Psoas muscle (tissue), 8 donors: Measurements from ENCODE around the gene SLC22A12. TPM values are rescaled to one million over a fixed set of nuclear protein-coding genes. Genes with fewer than 3 reads are reported as not detected.

ENCODE experiments used
- ATAC-seq, 4 donors: fragments of 200-7000 bp; cut with Tn5 transposase; one replicate each; pipeline ENCODE4 v1.9.1; 2020; ENCODE audit warnings: moderate library complexity in 3 of 4, mild to moderate bottlenecking in 2 of 4
- DNase-seq, 2 donors: peaks; one replicate each; pipeline ENCODE4 v3.0.0-alpha.2; 2020
- H3K27ac ChIP-seq: fragments of 200-600 bp; one replicate; pipeline ENCODE4 v1.8.0; 2022
- H3K27me3 ChIP-seq, 3 donors: fragments of 200-600 bp in 1 of 3; one replicate each; pipeline versions ENCODE4 v1.6.1 to v1.8.0; 2013 to 2022; ENCODE audit warnings: low read length in 2 of 3, mild to moderate bottlenecking in 2 of 3, moderate library complexity in 1 of 3; ENCODE audit not compliant: insufficient read depth in 3 of 3
- H3K36me3 ChIP-seq, 2 donors: fragments of 200-600 bp in 1 of 2; one replicate each; pipeline versions ENCODE4 v1.6.1 to v1.8.0; 2013 to 2022; ENCODE audit warnings: low read depth in 1 of 2, mild to moderate bottlenecking in 1 of 2, moderate library complexity in 1 of 2; ENCODE audit not compliant: insufficient read depth in 1 of 2
- H3K4me1 ChIP-seq: fragments of 200-600 bp; one replicate; pipeline ENCODE4 v1.8.0; 2022
- H3K4me3 ChIP-seq: fragments of 200-600 bp; one replicate; pipeline ENCODE4 v1.8.0; 2022; ENCODE audit warnings: mild to moderate bottlenecking
- H3K9me3 ChIP-seq: fragments of 200-600 bp; one replicate; pipeline ENCODE4 v1.8.0; 2022
- CTCF ChIP-seq: fragments of 200-600 bp; IDR thresholded peaks from one replicate; pipeline ENCODE4 v1.8.0; 2022; ENCODE audit warnings: antibody characterized with exemption
- WGBS, 3 donors: extraction: QIAGEN DNeasy Blood & Tissue Kit; methylation state at CpG; one replicate each; pipeline versions ENCODE4 v1.1.6 to v1.1.7; 2013; 5-methylcytosine and 5-hydroxymethylcytosine counted together
- intact Hi-C, 2 donors: fragments of 100-400 bp; cut with DNase I; formaldehyde crosslinking; loops; one replicate each; pipeline versions ENCODE4 v1.11.0 to v1.14.2; 2022
- polyA plus RNA-seq, 3 donors: library from polyadenylated mRNA; stranded (reverse); fragments of 200-250 nt; gene quantifications; one replicate each; pipeline ENCODE4 v1.2.3, GENCODE V29; 2013
- total RNA-seq, 4 donors: library from RNA; stranded (reverse); fragmentation: NEBNext Ultra II Directional in 2 of 4; extraction: Animal tissue kit (Norgen Biotek cat#: 25700) in 2 of 4; gene quantifications; one replicate each; pipeline versions ENCODE4 v1.2.1 to v1.2.4, GENCODE V29; 2021 to 2023
- donor health status: healthy with polysubstance abuse.
- donor health status: DM: no; HTN: no; CAD: no; lungs with moderate emphysema.
- donor health status: Bipolar disorder and iron deficiency.
- donor health status: healthy.
- donor health status: DM: yes; HTN: yes; CAD: no.
- donor health status: DM: no; HTN: no; CAD: no.
- donor health status: DM: no; HTN: no; CAD: no.
- donor health status: DM: yes; HTN: yes; CAD: no.

SLC22A12 gene
- total and polyA plus RNA-seq, 7 donors = not detected

GRCh38 chr11:64608046-64608445, 17.0 kb downstream of the SLC22A12 start:
- TF ChIP-seq CTCF = no peak
- intact Hi-C loops = no loop called here
- ATAC-seq = peak in 2 of 4 donors; percentile 53
- Histone ChIP-seq H3K27ac (no peak overlapping the region), H3K36me3 (no peaks in the 10 kb centered on the region), H3K9me3 (no peaks in the 10 kb centered on the region), H3K4me1 (no peaks in the 10 kb centered on the region), H3K4me3 (peak overlapping the region; percentile 25), H3K27me3 (peaks cover 0 to 20% (median 4%) of the 10 kb centered on the region in 3 donors)
- no peak for DNase-seq
- WGBS, 3 donors = 30 to 37% (median 37%) methylated on average over 18 of the region's 18 CpGs

DNA sequence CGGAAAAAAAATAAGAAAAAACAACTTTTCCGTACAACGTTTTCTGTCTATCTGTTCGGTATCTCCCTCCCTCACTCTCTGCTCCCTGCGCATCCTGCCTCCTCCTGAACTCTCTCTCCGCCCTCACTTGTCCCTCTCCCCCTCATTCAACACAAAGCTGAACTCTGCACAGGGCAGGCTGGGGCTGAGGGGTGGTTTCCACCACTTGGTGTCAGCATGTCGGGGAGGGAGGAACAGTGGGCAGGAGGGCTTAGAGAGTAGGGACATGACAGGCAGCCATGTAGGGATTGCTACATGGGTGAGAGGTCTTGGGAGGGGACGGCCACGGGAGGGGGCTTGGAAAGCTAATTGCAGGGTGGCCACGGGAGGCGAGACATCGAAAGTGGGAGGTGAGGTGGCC, 17.6 kb downstream of the SLC22A12 start:
- no peak for ATAC-seq
- peaks cover 0 to 18% (median 4%) of the 10 kb centered on the region in 3 donors for H3K27me3 ChIP-seq
- no peak for TF ChIP-seq CTCF
- H3K4me3 ChIP-seq = no peak overlapping the region
- H3K27ac ChIP-seq = no peak overlapping the region
- 60 to 67% (median 66%) methylated on average over 12 of the region's 12 CpGs for WGBS, 3 donors
- H3K36me3 ChIP-seq = no peaks in the 10 kb centered on the region
- intact Hi-C loops = no loop called here
- no peaks in the 10 kb centered on the region for H3K9me3 ChIP-seq
- DNase-seq = no peak
- H3K4me1 ChIP-seq = no peaks in the 10 kb centered on the region

DNA sequence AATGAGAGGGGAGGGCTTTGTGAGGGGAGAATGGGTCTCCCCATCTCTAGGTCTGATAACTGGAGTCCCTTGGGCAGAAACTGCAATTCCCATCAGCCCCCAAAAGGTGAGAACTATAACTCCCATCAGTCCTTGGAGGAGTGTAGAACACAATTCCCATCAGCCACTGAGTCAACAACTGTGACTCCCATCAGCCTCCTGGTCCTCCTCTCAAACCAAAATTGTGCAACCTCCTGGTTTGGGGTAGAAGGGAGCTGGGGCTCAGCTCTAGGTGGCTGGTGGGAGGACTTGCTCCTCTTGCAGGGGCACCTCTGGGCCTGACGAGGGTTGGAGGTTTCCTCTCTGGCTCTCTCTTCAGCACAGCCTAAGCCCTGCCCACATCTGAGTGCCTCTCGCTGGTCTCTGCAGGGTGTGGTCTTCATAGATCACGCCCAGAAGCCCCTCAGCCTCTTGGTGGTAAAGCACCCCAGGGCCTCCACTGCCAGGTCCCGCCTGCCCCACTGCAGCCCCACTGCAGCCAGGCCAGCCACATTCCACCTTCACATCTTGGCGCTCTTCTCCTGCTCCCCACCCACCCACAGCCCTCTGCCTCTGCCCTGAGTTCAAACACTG, 18.5 kb downstream of the SLC22A12 start:
- WGBS, 3 donors = 69 to 90% (median 86%) methylated on average over 5 of the region's 5 CpGs
- DNase-seq (no peak), ATAC-seq (no peak)
- intact Hi-C loops = no loop called here
- no peaks in the 10 kb centered on the region for H3K4me1 ChIP-seq
- no peaks in the 10 kb centered on the region for H3K36me3 ChIP-seq
- no peak for TF ChIP-seq CTCF
- H3K9me3 ChIP-seq = no peaks in the 10 kb centered on the region
- H3K27me3 ChIP-seq = peaks cover 0 to 11% (median 4%) of the 10 kb centered on the region in 3 donors
- no peak overlapping the region for H3K4me3 ChIP-seq
- H3K27ac ChIP-seq = no peak overlapping the region

DNA sequence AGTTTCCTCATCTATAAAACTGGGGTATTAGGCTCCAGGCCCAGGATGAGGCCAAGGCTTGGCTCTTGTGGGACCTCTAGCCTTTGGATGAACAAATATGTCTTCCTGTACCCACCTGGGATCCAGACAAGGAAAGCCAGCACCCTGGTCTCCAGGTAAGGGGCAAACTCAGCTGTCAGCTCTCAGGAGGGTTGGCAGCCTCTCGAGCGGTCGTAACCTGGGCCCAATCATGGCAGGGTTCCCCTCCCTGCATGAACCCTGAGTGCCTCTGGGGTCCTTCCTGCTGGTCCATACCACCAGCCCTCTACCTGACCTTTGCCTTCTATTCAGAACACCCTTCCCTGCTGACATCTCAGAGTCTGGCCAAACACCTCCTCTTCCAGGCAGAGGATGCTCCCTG, 19.6 kb downstream of the SLC22A12 start:
- no peak for DNase-seq
- ATAC-seq = no peak
- Histone ChIP-seq H3K27ac (no peak overlapping the region), H3K36me3 (no peaks in the 10 kb centered on the region), H3K9me3 (no peaks in the 10 kb centered on the region), H3K27me3 (peaks cover 0 to 11% (median 4%) of the 10 kb centered on the region in 3 donors), H3K4me1 (no peaks in the 10 kb centered on the region), H3K4me3 (no peak overlapping the region)
- 92 to 100% (median 94%) methylated on average over 3 of the region's 3 CpGs for WGBS, 3 donors
- no peak for TF ChIP-seq CTCF
- intact Hi-C loops = no loop called here

DNA sequence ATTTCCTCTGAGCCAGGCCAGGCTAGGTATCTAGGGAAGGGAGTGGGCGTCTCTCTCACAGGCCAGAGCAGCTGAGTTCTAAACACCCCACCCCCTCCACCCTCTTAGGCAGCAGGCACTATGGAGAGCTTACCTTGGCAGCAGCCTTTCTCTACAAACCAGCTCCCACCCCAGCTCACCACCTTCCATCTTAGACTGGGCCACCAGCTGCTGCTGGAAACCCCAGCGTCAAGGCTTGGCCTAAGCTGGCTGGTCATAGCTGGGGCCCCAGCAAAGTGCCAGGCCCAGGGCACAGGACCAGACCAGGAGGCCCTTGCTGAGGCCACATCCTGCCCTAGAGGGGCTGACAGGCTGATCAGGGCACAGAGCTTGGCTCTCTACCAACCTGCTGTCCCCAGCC, 20.2 kb downstream of the SLC22A12 start:
- Histone ChIP-seq H3K4me3 (no peak overlapping the region), H3K9me3 (no peaks in the 10 kb centered on the region), H3K4me1 (no peaks in the 10 kb centered on the region), H3K27ac (no peak overlapping the region), H3K36me3 (no peaks in the 10 kb centered on the region), H3K27me3 (peaks cover 0 to 11% (median 2%) of the 10 kb centered on the region in 3 donors)
- DNase-seq (no peak), ATAC-seq (no peak)
- no peak for TF ChIP-seq CTCF
- WGBS, 3 donors = 70 to 84% (median 78%) methylated on average over 2 of the region's 2 CpGs
- intact Hi-C loops = no loop called here
